ENCODE measurements around the gene CYB561A3.

- TF ChIP-seq CTCF (IDR thresholded peaks at IDR 0.05): no peak
- no peak for TF ChIP-seq POLR2A (IDR thresholded peaks at IDR 0.05)
Measured at GRCh38 chr11:61356706-61357105, 5.0 kb downstream of the CYB561A3 start.
